ENCODE results near the gene SYT9. TPM values are rescaled to one million over a fixed set of nuclear protein-coding genes. Genes with fewer than 3 reads are reported as not detected.

SYT9 gene
- total and polyA plus RNA-seq, 4 donors, result 0.05 to 5.4 (median 2.6) TPM

- no peaks in the 10 kb centered on the region for H3K4me1 ChIP-seq (ENCODE audit: control insufficient read depth in 4 of 4, insufficient read depth in 4 of 4, low read length in 3 of 4)
- no peak overlapping the region for H3K9ac ChIP-seq (ENCODE audit: low read depth in 1 of 2, low read length in 2 of 2)
- no peaks in the 10 kb centered on the region for H3K27me3 ChIP-seq (ENCODE audit: control insufficient read depth in 4 of 4, insufficient read depth in 4 of 4, low read length in 3 of 4)
- no peak for DNase-seq (ENCODE audit: low spot score)
- H3K27ac ChIP-seq (ENCODE audit: low read depth in 1 of 2, low read length in 2 of 2), result no peak overlapping the region
- no peak for TF ChIP-seq MAX (IDR thresholded peaks at IDR 0.05)
- TF ChIP-seq NR2F2 (IDR thresholded peaks at IDR 0.05), result no peak
- TF ChIP-seq EGR1 (IDR thresholded peaks at IDR 0.05; ENCODE audit: low read depth in 2 of 2), result no peak
- no peak for TF ChIP-seq GABPA (IDR thresholded peaks at IDR 0.05 in 1 of 2, conservative IDR thresholded peaks at IDR 0.05 in 1 of 2)
- no peak for TF ChIP-seq RAD21 (IDR thresholded peaks at IDR 0.05)
- no peak for TF ChIP-seq FOXA2 (IDR thresholded peaks at IDR 0.05)
- no peak for TF ChIP-seq FOXA1 (IDR thresholded peaks at IDR 0.05)
- no peak for TF ChIP-seq JUND (IDR thresholded peaks at IDR 0.05)
- no peak for TF ChIP-seq REST (IDR thresholded peaks at IDR 0.05)
- TF ChIP-seq CTCF (IDR thresholded peaks at IDR 0.05; ENCODE audit: low read depth, low read length, missing input control), result no peak
- no peak overlapping the region for H3K4me3 ChIP-seq (ENCODE audit: low read depth in 1 of 3, low read length in 3 of 3)
- peaks cover 0 to 1% (median 0%) of the 10 kb centered on the region in 4 donors for H3K36me3 ChIP-seq (ENCODE audit: control insufficient read depth in 4 of 4, insufficient read depth in 3 of 4, low read depth in 1 of 4, low read length in 3 of 4)
- 93% methylated on average over 2 of the region's 2 CpGs for WGBS
- H3K9me3 ChIP-seq (ENCODE audit: control insufficient read depth in 4 of 4, low read length in 3 of 4), result no peaks in the 10 kb centered on the region
These were observed 167.2 kb downstream of the SYT9 start for GRCh38 chr11:7418906-7419305.

- TF ChIP-seq ATF3 (IDR thresholded peaks at IDR 0.05), result no peak
- TF ChIP-seq YY1 (IDR thresholded peaks at IDR 0.05), result no peak
- no peak for TF ChIP-seq CTCF (IDR thresholded peaks at IDR 0.05; ENCODE audit: low read depth, low read length, missing input control)
- TF ChIP-seq TAF1 (conservative IDR thresholded peaks at IDR 0.05), result no peak
- TF ChIP-seq ZBTB33 (IDR thresholded peaks at IDR 0.05), result no peak
- no peak for TF ChIP-seq HNF4A (conservative IDR thresholded peaks at IDR 0.05)
- TF ChIP-seq RXRA (IDR thresholded peaks at IDR 0.05), result no peak
- no peak for TF ChIP-seq JUND (IDR thresholded peaks at IDR 0.05)
- TF ChIP-seq REST (IDR thresholded peaks at IDR 0.05), result no peak
- no peak for TF ChIP-seq NR2F2 (IDR thresholded peaks at IDR 0.05)
- TF ChIP-seq SP1 (IDR thresholded peaks at IDR 0.05), result no peak
- TF ChIP-seq HNF4G (IDR thresholded peaks at IDR 0.05), result no peak
- no peak for TF ChIP-seq FOXA2 (IDR thresholded peaks at IDR 0.05)
- Histone ChIP-seq H3K27ac (ENCODE audit: low read depth in 1 of 2, low read length in 2 of 2) (no peak overlapping the region), H3K27me3 (ENCODE audit: control insufficient read depth in 4 of 4, insufficient read depth in 4 of 4, low read length in 3 of 4) (no peaks in the 10 kb centered on the region), H3K9me3 (ENCODE audit: control insufficient read depth in 4 of 4, low read length in 3 of 4) (no peaks in the 10 kb centered on the region), H3K36me3 (ENCODE audit: control insufficient read depth in 4 of 4, insufficient read depth in 3 of 4, low read depth in 1 of 4, low read length in 3 of 4) (peaks cover 0 to 1% (median 0%) of the 10 kb centered on the region in 4 donors), H3K4me3 (ENCODE audit: low read depth in 1 of 3, low read length in 3 of 3) (no peak overlapping the region), H3K4me1 (ENCODE audit: control insufficient read depth in 4 of 4, insufficient read depth in 4 of 4, low read length in 3 of 4) (no peaks in the 10 kb centered on the region), H3K9ac (ENCODE audit: low read depth in 1 of 2, low read length in 2 of 2) (no peak overlapping the region)
- 2% methylated on average over 1 of the region's 1 CpG for WGBS
- no peak for DNase-seq (ENCODE audit: low spot score)
These were observed 169.4 kb downstream of the SYT9 start for GRCh38 chr11:7421136-7421535.

Measured in liver (tissue), 9 donors.